Dermis blood vessel endothelial cell (primary cell): ENCODE measurements around the gene CGNL1. TPM values are rescaled to one million over a fixed set of nuclear protein-coding genes. Genes with fewer than 3 reads are reported as not detected.

ENCODE experiments used
- DNase-seq: peaks from one replicate; pipeline ENCODE4 v3.0.0; 2010
- total RNA-seq: library from RNA; depleted of rRNA; stranded (reverse); fragments of >200 nt; gene quantifications from 2 replicates; pipeline ENCODE4 v1.2.3, GENCODE V29; 2014

The CGNL1 gene
- total RNA-seq, 1 donor from 2014 or later: 16.3 TPM

GRCh38 chr15:57529748-57530147 is 153.4 kb downstream of the CGNL1 start:
- DNase-seq: no peak

GRCh38 chr15:57532731-57533447 is 156.6 kb downstream of the CGNL1 start:
- no peak for DNase-seq

- no peak for DNase-seq
Observed at GRCh38 chr15:57533448-57533799, 157.1 kb downstream of the CGNL1 start.

- DNase-seq: peak; percentile 47
Observed at GRCh38 chr15:57534281-57534680, 158.0 kb downstream of the CGNL1 start.

- DNase-seq: peak; percentile 61
Observed at GRCh38 chr15:57537072-57537471, 160.8 kb downstream of the CGNL1 start.

- DNase-seq: no peak
Observed at GRCh38 chr15:57537488-57538264, 161.4 kb downstream of the CGNL1 start.

GRCh38 chr15:57538265-57538529 is 161.9 kb downstream of the CGNL1 start:
- no peak for DNase-seq

GRCh38 chr15:57538821-57539220 is 162.5 kb downstream of the CGNL1 start:
- no peak for DNase-seq

GRCh38 chr15:57540211-57540610 is 163.9 kb downstream of the CGNL1 start:
- no peak for DNase-seq

GRCh38 chr15:57540736-57541135 is 164.4 kb downstream of the CGNL1 start:
- no peak for DNase-seq

- DNase-seq: no peak
Observed at GRCh38 chr15:57541271-57541670, 165.0 kb downstream of the CGNL1 start.

- peak; percentile 85 for DNase-seq
Observed at GRCh38 chr15:57541805-57542504, 165.7 kb downstream of the CGNL1 start.

GRCh38 chr15:57542505-57542817 is 166.2 kb downstream of the CGNL1 start:
- DNase-seq: no peak

GRCh38 chr15:57544848-57545480 is 168.7 kb downstream of the CGNL1 start:
- DNase-seq: no peak

GRCh38 chr15:57545995-57546394 is 169.7 kb downstream of the CGNL1 start:
- DNase-seq: no peak

- no peak for DNase-seq
Observed at GRCh38 chr15:57547243-57547755, 171.0 kb downstream of the CGNL1 start.

GRCh38 chr15:57548351-57548750 is 172.0 kb downstream of the CGNL1 start:
- no peak for DNase-seq

- no peak for DNase-seq
Observed at GRCh38 chr15:57548835-57549234, 172.5 kb downstream of the CGNL1 start.

- no peak for DNase-seq
Observed at GRCh38 chr15:57549935-57550334, 173.6 kb downstream of the CGNL1 start.

- DNase-seq: peak; percentile 52
Observed at GRCh38 chr15:57550640-57551039, 174.3 kb downstream of the CGNL1 start.

GRCh38 chr15:57551715-57552677 is 175.7 kb downstream of the CGNL1 start:
- DNase-seq: peak; percentile 94

- DNase-seq: no peak
Observed at GRCh38 chr15:57552678-57553334, 176.5 kb downstream of the CGNL1 start.
